B cell (primary cell): ENCODE data around the gene KCNJ12.

Experiments used
- EZH2 ChIP-seq: IDR thresholded peaks from 2 replicates; pipeline ENCODE4 v1.6.1; 2012; ENCODE audit warnings: borderline replicate concordance, low read depth, mild to moderate bottlenecking, moderate library complexity, low read length; ENCODE audit not compliant: insufficient read depth, poor library complexity, severe bottlenecking
- TF ChIP-seq, protein P1 (sequence below): fragments of 200-600 bp; IDR thresholded peaks from one replicate; pipeline ENCODE4 v1.8.0; 2022; ENCODE audit warnings: antibody characterized with exemption, mild to moderate bottlenecking

DNA sequence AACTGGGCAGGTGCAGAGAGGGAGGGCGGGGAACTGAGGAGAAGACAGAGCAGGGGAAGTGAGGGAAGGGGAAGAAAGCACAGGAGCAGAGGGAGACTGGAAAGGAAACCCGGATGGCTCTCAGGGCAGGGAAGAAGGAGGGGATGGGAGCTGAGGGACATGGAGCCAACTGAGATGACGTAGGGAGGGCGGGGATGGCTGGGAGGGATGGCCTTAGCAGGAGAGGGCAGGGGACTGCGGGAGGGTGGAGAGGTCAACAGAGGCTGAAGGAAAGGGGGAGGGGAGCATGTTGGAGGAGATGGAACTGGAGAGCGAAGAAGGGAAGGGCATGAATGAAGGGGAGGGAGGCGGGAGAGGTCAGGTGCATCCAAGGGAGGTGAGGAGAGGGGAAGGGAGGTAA is 81.9 kb downstream of the KCNJ12 start:
- TF ChIP-seq, protein P1, sequence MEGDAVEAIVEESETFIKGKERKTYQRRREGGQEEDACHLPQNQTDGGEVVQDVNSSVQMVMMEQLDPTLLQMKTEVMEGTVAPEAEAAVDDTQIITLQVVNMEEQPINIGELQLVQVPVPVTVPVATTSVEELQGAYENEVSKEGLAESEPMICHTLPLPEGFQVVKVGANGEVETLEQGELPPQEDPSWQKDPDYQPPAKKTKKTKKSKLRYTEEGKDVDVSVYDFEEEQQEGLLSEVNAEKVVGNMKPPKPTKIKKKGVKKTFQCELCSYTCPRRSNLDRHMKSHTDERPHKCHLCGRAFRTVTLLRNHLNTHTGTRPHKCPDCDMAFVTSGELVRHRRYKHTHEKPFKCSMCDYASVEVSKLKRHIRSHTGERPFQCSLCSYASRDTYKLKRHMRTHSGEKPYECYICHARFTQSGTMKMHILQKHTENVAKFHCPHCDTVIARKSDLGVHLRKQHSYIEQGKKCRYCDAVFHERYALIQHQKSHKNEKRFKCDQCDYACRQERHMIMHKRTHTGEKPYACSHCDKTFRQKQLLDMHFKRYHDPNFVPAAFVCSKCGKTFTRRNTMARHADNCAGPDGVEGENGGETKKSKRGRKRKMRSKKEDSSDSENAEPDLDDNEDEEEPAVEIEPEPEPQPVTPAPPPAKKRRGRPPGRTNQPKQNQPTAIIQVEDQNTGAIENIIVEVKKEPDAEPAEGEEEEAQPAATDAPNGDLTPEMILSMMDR = no peak
- TF ChIP-seq EZH2 = no peak
